Islet of Langerhans (tissue), 1 donor: ENCODE measurements around the gene RPUSD1.
"Not testable (repeated sequence)": the region's sequence is repeated elsewhere in the genome, so short reads cannot be mapped to it uniquely, and the experiment has no call there.

Experiments
- FAIRE-seq: peaks from one replicate; lab custom pipeline; 2011; peaks lifted over from hg19 to GRCh38; lab: Jason Lieb, UNC

The RPUSD1 gene

DNA sequence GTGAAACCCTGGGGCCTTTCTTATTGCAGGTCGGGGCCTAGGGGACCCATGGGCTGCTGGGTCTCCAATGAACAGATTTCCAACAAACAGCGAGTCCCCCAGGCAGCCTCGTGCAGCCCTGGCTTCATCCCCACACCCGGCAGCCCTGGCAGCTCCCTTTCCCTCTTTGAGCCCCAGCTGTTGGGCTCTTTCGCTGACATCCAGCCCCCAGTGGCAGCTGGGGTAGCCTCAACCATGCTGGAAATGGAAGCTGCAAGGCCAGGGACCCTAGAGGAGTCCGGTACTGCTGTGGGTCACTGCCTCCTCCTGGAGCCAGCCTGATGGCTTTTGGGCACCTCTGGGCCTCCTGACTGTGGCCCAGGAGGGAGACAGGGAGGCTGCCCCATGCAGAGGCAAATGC, 5.9 kb downstream of the RPUSD1 start:
- no peak for FAIRE-seq

DNA sequence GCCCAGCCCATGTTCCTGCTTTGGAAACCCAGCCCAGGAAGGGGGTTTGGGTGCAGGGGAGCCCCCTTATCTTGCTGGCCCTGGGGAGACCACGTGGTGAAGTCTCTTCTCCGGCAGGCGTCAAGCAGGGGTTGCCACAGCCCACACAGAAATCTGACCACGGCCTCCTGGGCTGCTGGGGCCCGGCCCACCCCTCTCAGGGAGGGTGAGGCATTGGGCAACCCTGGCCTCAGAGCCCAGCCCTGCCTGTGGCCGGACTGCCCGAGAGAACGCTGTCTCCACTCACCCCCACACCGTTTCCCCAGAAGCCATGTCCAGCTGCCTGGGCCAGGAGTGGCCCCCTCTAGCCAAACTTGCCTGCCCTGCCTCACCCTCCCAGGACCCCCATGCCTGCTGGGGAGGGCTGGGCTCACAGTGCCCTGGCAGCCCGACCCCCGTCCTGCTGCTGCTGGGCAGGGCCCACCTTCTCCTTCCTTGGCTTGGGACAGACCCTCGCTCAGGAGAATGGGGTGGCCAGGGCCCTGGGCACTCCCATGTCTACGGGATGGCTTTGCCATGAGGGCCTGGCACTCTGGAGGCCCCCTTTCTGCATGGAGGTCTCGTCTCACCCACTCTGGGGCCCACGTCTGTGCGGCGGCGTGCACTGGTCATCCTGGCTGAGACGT, 6.7 kb downstream of the RPUSD1 start:
- no peak for FAIRE-seq

DNA sequence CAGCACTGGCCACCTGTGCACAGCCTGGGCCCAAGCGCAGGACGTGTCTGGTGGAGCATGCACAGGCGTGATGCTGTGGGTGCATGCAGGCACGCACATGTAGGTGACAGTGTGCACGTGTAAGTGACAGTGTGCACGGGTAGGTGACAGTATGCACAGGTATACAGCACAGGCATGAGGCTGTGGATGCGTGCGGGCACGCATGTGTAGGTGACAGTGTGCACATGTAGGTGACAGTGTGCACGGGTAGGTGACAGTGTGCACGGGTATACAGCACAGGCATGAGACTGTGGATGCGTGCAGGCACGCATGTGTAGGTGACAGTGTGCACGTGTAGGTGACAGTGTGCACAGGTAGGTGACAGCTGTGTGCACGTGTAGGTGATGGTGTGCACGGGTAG, 7.9 kb downstream of the RPUSD1 start:
- FAIRE-seq, result no peak

GRCh38 chr16:779561-779960, 8.6 kb downstream of the RPUSD1 start:
- no peak for FAIRE-seq

- FAIRE-seq, result no peak
These were observed 9.2 kb downstream of the RPUSD1 start for GRCh38 chr16:778909-779527.

GRCh38 chr16:778447-778846, 9.7 kb downstream of the RPUSD1 start:
- no peak for FAIRE-seq

DNA sequence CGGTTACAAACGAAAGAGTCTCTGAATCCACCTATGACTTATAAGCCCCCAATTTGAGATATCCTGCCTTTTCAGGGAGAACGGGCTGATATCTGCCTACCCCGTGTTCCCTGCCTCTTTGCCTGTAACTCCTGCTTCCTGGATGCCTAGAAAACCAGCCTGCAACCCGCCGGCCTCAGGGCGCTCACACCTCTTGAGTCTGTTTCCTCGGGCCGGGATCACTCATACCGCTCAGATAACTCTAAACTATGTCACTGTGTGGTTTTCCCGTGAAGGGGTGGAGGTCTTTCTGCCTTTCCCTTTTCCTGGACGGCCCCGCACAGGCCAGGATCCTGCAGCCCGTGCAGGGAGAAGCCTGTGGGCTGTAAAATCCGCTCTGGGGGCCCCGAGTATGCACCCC, 10.4 kb downstream of the RPUSD1 start:
- FAIRE-seq, result no peak

- FAIRE-seq, result no peak
These were observed 11.4 kb downstream of the RPUSD1 start for GRCh38 chr16:776824-777223.

DNA sequence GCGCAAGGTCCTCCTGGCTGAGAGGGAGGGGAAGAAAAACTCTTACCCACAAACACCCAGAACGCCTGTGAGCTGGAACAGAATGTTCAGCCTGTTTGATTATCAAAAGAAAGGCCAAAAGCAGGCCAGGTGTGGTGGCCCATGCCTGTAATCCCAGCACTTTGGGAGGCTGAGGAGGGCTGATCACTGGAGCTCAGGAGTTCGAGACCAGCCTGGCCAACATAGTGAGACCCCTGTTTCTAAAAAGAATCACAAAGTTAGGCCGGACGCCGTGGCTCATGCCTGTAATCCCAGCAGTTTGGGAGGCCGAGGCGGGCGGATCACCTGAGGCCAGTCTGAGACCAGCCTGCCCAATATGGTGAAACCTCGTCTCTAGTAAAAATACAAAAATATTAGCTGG, 11.9 kb downstream of the RPUSD1 start:
- FAIRE-seq, result not testable (repeated sequence)

DNA sequence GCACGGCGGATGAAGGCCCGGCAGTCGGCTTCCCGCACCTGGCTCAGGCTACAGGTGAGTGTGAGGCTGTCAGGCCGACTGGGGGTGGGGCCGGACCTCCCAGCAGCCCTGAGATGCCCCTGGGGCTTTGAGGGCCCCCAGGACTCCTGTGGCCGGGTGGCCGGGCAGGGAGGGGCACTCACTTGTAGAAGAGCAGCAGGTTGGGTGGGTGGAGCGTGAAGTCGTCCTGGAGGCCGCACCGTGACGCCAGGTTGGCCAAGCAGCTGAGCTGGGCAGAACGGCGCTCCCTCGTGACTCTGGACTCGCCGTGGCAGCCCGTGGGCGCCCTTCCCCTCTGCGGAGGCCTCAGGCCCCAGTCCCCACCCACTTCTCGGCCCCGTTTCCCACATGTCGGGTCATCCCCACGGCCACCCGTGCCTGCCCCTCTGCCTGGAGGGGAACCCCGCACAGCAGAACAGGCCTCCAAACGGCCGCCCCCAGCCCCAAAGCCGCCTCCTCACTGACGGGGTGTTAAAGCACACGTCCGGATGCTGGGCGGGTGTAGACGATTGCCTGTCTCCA, 12.9 kb downstream of the RPUSD1 start:
- no peak for FAIRE-seq

DNA sequence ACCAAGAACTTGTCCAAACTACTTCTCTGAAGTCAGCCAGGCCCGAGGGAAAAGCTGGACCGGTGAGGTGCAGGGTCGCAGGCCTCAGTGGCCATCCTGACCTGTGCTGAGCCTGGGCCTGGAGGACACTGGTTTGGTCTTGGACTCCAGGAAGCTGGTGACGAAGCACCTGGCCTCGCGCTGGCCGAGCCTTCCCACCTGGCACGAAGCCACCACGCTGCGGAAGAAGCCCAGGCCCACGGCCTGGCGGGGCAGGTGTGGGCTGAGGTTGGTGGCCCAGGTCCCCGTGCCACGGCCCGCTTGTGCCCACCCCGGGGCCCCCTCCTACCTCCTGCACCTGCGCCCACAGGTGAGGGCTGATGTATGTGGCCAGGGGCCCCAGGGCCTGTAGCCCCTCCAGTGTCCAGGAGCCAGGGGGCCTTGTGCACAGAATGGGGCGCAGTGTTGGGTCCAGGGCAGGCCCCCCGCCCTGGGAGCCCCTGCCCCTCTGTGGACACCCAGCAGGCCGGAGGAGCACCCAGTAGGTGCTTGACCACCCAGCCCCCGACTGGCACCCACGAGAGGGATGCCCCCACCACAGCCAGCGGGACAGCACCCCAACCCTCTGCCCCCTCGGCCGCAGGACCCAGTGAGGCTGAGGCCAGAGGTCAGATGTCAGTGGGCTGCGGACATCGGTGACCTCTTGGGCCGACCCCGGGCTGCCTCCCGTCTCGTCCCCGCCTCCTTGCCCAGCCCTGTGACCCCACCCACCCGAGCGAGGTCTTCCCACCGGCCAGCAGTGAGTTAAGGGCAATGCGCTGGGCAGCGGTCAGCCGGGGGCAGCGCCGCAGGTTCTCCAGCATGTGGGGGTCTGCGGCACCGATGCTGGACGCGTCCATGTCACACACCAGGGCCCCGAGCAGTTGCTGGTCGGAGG, 13.8 kb downstream of the RPUSD1 start:
- no peak for FAIRE-seq

DNA sequence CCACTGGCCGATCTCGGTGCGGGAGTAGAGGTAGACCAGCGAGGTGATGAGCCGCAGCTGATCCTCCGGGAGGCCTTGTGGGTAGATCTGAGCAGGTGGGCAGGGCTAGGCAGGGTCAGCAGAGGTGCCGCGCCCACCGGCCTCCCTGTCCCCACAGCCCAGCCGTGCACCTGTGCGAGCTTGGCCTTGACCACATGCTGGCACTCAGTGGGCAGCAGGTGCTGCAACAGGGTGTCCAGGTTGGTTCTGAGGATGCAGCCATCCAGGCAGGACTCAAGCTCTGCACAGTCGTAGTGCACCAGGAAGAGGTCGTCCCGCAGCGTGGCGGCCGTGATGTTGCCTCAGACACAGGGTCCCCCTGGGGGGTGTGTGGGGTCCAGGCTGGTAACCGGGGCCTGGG, 15.2 kb downstream of the RPUSD1 start:
- no peak for FAIRE-seq

DNA sequence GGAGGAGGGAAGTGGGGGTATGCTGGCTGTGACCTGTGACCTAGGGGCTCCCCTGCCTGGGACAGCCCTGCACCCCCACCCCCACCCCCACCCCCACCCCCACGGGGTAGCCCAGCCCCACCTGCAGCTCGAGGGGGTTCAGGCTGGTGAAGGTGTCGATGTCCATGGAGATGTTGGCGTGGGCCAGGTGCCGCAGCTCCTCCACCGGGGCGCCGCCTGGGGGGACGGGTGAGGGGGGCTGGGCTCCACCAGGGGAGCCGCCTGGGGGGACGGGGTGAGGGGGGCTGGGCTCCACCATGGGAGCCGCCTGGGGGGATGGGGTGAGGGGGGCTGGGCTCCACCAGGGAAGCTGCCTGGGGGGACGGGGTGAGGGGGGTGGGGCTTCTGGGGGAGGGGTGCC, 17.8 kb downstream of the RPUSD1 start:
- no peak for FAIRE-seq

GRCh38 chr16:769934-770333, 18.2 kb downstream of the RPUSD1 start:
- FAIRE-seq, result no peak

GRCh38 chr16:769184-769784, 18.9 kb downstream of the RPUSD1 start:
- FAIRE-seq, result no peak

- FAIRE-seq, result no peak
These were observed 19.8 kb downstream of the RPUSD1 start for GRCh38 chr16:768428-768827.

- FAIRE-seq, result no peak
These were observed 20.4 kb downstream of the RPUSD1 start for GRCh38 chr16:767743-768235.

DNA sequence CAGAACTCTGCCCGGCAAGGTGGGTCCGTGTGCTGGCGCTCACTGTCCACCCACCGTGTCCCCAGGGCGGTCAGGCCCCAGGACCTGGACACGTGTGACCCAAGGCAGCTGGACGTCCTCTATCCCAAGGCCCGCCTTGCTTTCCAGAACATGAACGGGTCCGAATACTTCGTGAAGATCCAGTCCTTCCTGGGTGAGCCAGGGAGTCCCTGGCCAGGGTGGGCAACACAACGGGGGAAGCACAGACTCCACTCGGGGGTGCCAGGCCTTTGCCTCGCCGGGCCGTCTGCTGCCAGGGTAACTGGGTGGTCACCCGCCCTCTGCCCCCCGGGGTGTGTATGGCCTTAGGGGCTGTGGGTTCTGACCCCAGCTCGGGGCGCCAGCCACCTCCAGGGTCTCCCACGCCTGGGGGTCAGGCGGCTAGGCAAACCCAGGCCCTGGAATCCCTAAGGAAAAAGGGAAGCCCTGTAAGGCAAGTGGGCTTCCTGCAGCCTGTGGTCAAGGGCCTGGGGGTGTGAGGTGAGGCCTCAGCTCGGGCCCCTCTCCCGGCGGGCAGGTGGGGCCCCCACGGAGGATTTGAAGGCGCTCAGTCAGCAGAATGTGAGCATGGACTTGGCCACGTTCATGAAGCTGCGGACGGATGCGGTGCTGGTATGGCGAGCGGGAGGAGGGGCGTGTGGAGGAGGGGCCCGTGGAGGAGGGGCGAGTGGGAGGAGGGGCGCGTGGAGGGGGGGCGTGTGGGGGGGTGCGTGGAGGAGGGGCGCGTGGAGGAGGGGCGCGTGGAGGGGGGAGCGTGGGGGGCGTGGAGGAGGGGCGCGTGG, 21.2 kb downstream of the RPUSD1 start:
- no peak for FAIRE-seq

- no peak for FAIRE-seq
These were observed 22.0 kb downstream of the RPUSD1 start for GRCh38 chr16:766008-766819.

DNA sequence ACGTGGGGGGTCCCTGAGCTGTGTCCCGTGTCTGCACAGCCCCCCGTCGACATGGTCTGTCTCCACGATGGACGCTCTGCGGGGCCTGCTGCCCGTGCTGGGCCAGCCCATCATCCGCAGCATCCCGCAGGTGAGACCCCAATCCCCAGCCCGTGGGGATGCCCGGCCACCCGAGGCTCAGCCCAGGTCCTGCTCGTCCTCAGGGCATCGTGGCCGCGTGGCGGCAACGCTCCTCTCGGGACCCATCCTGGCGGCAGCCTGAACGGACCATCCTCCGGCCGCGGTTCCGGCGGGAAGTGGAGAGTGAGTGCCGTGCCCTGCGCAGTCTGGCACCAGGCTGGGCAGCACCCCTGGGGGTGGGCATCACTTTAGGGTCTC, 22.7 kb downstream of the RPUSD1 start:
- FAIRE-seq, result no peak
